HEK293 (cell line): Measurements from ENCODE around the gene CFAP45.

ENCODE experiments used
- CTCF ChIA-PET: fragments of 350-600 bp; formaldehyde crosslinking; extraction: SDS; loops from one replicate; lab custom pipeline; 2021; ENCODE audit warnings: antibody characterized with exemption; lab: Yijun Ruan, JAX
- POLR2A ChIA-PET: fragments of 300-600 bp; formaldehyde crosslinking; extraction: SDS; loops from one replicate; lab custom pipeline; 2020; ENCODE audit warnings: antibody characterized with exemption, inconsistent platforms; lab: Yijun Ruan, JAX
- H3K27ac ChIP-seq: fragments of 200-500 bp; sonication (Bioruptor generic); 2 replicates; pipeline ENCODE4 v1.5.1; 2014; ENCODE audit warnings: low read depth, low read length, control low read depth, inconsistent platforms; ENCODE audit errors: extremely low read depth
- H3K36me3 ChIP-seq, 2 experiments: fragments of 200-500 bp in 1 of 2; sonication (Bioruptor generic) in 1 of 2; 1 replicate in 1 of 2; 2 replicates in 1 of 2; pipeline ENCODE4 v1.5.1; 2014 to 2017; ENCODE audit warnings: inconsistent platforms in 2 of 2, low read length in 2 of 2; ENCODE audit not compliant: control insufficient read depth in 2 of 2, insufficient read depth in 1 of 2
- H3K4me1 ChIP-seq: fragments of 200-500 bp; sonication (Bioruptor generic); 2 replicates; pipeline ENCODE4 v1.5.1; 2014; ENCODE audit warnings: mild to moderate bottlenecking, low read length, inconsistent platforms; ENCODE audit not compliant: control insufficient read depth, insufficient read depth
- H3K4me3 ChIP-seq: 2 replicates; pipeline ENCODE4 v1.5.1; 2011; ENCODE audit warnings: low read depth, mild to moderate bottlenecking, control low read depth, low read length, moderate library complexity
- H3K9me3 ChIP-seq: fragments of 200-500 bp; sonication (Bioruptor generic); 2 replicates; pipeline ENCODE4 v1.5.1; 2014; ENCODE audit warnings: low read depth, low read length, inconsistent platforms; ENCODE audit not compliant: control insufficient read depth, insufficient read depth
- FEZF1 ChIP-seq: fragments of 450-650 bp; formaldehyde crosslinking; IDR thresholded peaks from 2 replicates; pipeline ENCODE4 v1.5.1; 2016; ENCODE audit warnings: missing biosample characterization, missing genetic modification characterization
- GLI2 ChIP-seq: fragments of 450-650 bp; formaldehyde crosslinking; IDR thresholded peaks from 2 replicates; pipeline ENCODE4; 2017; ENCODE audit warnings: missing biosample characterization, missing genetic modification characterization, low read depth, borderline replicate concordance
- MZF1 ChIP-seq: fragments of 450-650 bp; formaldehyde crosslinking; IDR thresholded peaks from 2 replicates; pipeline ENCODE4 v1.5.1; 2017; ENCODE audit warnings: missing biosample characterization, missing genetic modification characterization, borderline replicate concordance
- OSR2 ChIP-seq: fragments of 450-650 bp; formaldehyde crosslinking; IDR thresholded peaks from 2 replicates; pipeline ENCODE4 v1.5.1; 2016; ENCODE audit warnings: missing biosample characterization, missing genetic modification characterization
- SP2 ChIP-seq: fragments of 450-650 bp; formaldehyde crosslinking; IDR thresholded peaks from 2 replicates; pipeline ENCODE4 v1.5.1; 2016; ENCODE audit warnings: missing biosample characterization, missing genetic modification characterization
- SP3 ChIP-seq: fragments of 450-650 bp; formaldehyde crosslinking; IDR thresholded peaks from 2 replicates; pipeline ENCODE4 v1.5.1; 2016; ENCODE audit warnings: missing biosample characterization, missing genetic modification characterization
- ZBTB1 ChIP-seq: fragments of 450-650 bp; formaldehyde crosslinking; IDR thresholded peaks from 2 replicates; pipeline ENCODE4 v1.5.1; 2016; ENCODE audit warnings: missing biosample characterization, missing genetic modification characterization
- ZBTB8A ChIP-seq: fragments of 450-650 bp; formaldehyde crosslinking; IDR thresholded peaks from 2 replicates; pipeline ENCODE4 v1.5.1; 2016; ENCODE audit warnings: missing biosample characterization, missing genetic modification characterization
- ZEB2 ChIP-seq: fragments of 450-650 bp; formaldehyde crosslinking; IDR thresholded peaks from 2 replicates; pipeline ENCODE4 v1.5.1; 2016; ENCODE audit warnings: missing biosample characterization, missing genetic modification characterization
- ZFP3 ChIP-seq: fragments of 450-650 bp; formaldehyde crosslinking; IDR thresholded peaks from 2 replicates; pipeline ENCODE4 v1.5.1; 2016; ENCODE audit warnings: low read depth, missing biosample characterization, missing genetic modification characterization
- ZNF19 ChIP-seq: fragments of 450-650 bp; formaldehyde crosslinking; IDR thresholded peaks from 2 replicates; pipeline ENCODE4; 2016; ENCODE audit warnings: missing biosample characterization, missing genetic modification characterization, low read depth
- ZNF529 ChIP-seq: fragments of 450-650 bp; formaldehyde crosslinking; IDR thresholded peaks from 2 replicates; pipeline ENCODE4 v1.5.1; 2017; ENCODE audit warnings: missing genetic modification characterization, missing biosample characterization; ENCODE audit not compliant: insufficient replicate concordance
- ZNF791 ChIP-seq: fragments of 450-650 bp; formaldehyde crosslinking; IDR thresholded peaks from 2 replicates; pipeline ENCODE4 v1.5.1; 2016; ENCODE audit warnings: missing biosample characterization, missing genetic modification characterization
- ZNF843 ChIP-seq: fragments of 450-650 bp; formaldehyde crosslinking; IDR thresholded peaks from 2 replicates; pipeline ENCODE4 v1.5.1; 2016; ENCODE audit warnings: missing biosample characterization, missing genetic modification characterization
- TF ChIP-seq, protein P1 (sequence below): fragments of 450-650 bp; formaldehyde crosslinking; IDR thresholded peaks from 2 replicates; pipeline ENCODE4 v1.5.1; 2016; ENCODE audit warnings: missing biosample characterization, missing genetic modification characterization
- TF ChIP-seq, protein P2 (sequence below): fragments of 450-650 bp; formaldehyde crosslinking; IDR thresholded peaks from 2 replicates; pipeline ENCODE4 v1.5.1; 2016; ENCODE audit warnings: missing biosample characterization, missing genetic modification characterization, borderline replicate concordance
- TF ChIP-seq, protein P3 (sequence below): fragments of 450-650 bp; formaldehyde crosslinking; IDR thresholded peaks from 2 replicates; pipeline ENCODE4 v1.5.1; 2016; ENCODE audit warnings: missing biosample characterization, missing genetic modification characterization
- TF ChIP-seq, protein P4 (sequence below): fragments of 450-650 bp; formaldehyde crosslinking; IDR thresholded peaks from 2 replicates; pipeline ENCODE4 v1.5.1; 2016; ENCODE audit warnings: missing biosample characterization, missing genetic modification characterization
- TF ChIP-seq, protein P5 (sequence below): fragments of 450-650 bp; formaldehyde crosslinking; IDR thresholded peaks from 2 replicates; pipeline ENCODE4 v1.5.1; 2016; ENCODE audit warnings: missing biosample characterization, missing genetic modification characterization

Gene CFAP45

DNA sequence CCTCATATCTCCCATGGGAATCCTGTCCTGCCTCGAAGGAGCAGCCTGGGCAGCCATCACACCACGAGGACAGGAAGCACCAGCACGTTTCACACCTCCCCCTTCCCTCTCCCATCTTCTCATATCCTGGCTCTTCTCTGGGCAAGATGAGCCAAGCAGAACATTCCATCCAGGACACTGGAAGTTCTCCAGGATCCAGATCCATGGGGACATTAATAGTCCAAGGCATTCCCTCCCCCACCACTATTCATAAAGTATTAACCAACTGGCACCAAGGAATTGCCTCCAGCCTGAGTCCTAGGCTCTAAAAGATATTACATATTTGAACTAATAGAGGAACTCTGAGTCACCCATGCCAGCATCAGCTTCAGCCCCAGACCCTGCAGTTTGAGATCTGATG is 64.6 kb downstream of the CFAP45 start:
- CTCF ChIA-PET = interaction anchor here (1.8 to 2.4 kb wide), 2 partner anchors 37 to 171 kb away, joined by 7 to 11 read pairs; no protein-coding TSS in a partner anchor
- no peaks in the 10 kb centered on the region for H3K4me1 ChIP-seq
- POLR2A ChIA-PET = no interaction called here
- no peaks in the 10 kb centered on the region for H3K36me3 ChIP-seq
- H3K9me3 ChIP-seq = no peaks in the 10 kb centered on the region
- no peak for TF ChIP-seq SP2 (tag by site-specific recombination)
- no peak for TF ChIP-seq ZBTB1
- no peak overlapping the region for H3K4me3 ChIP-seq
- H3K27ac ChIP-seq = no peak overlapping the region

DNA sequence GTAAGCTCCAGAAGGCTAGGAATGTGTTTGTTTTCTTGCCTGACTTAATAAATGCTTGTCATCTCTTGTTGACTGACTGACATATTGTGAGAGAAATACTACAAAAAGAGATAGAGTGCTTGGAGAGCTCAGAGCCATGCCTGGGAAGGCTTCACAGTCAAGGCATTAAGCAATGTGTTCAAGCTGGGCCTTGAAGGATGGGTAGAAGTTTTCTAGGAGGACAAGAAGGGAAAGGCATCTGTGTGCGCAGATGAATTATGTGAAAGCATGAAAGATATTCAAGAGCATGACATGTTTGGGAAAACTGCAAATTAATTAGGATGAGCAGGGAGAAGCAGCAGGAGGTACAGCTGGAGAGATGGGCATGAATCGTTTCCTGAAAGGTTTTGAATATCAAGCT is 67.7 kb downstream of the CFAP45 start:
- ChIA-PET CTCF (interaction anchor here (0.5 to 2.9 kb wide), 10 partner anchors 15 to 1628 kb away, joined by 3 to 13 read pairs (median 4); no protein-coding TSS in a partner anchor), POLR2A (no interaction called here)
- no peak overlapping the region for H3K4me3 ChIP-seq
- no peaks in the 10 kb centered on the region for H3K36me3 ChIP-seq
- TF ChIP-seq ZFP3 (tag by site-specific recombination) (peak; percentile 76; the same call in 1 of the 2 replicates), MZF1 (tag by site-specific recombination) (no peak)
- TF ChIP-seq, protein P1, sequence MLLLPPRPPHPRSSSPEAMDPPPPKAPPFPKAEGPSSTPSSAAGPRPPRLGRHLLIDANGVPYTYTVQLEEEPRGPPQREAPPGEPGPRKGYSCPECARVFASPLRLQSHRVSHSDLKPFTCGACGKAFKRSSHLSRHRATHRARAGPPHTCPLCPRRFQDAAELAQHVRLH (tag by site-specific recombination) = no peak
- TF ChIP-seq, protein P2, sequence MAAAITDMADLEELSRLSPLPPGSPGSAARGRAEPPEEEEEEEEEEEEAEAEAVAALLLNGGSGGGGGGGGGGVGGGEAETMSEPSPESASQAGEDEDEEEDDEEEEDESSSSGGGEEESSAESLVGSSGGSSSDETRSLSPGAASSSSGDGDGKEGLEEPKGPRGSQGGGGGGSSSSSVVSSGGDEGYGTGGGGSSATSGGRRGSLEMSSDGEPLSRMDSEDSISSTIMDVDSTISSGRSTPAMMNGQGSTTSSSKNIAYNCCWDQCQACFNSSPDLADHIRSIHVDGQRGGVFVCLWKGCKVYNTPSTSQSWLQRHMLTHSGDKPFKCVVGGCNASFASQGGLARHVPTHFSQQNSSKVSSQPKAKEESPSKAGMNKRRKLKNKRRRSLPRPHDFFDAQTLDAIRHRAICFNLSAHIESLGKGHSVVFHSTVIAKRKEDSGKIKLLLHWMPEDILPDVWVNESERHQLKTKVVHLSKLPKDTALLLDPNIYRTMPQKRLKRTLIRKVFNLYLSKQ (tag by site-specific recombination) = no peak
- no peak overlapping the region for H3K27ac ChIP-seq
- no peaks in the 10 kb centered on the region for H3K4me1 ChIP-seq
- no peaks in the 10 kb centered on the region for H3K9me3 ChIP-seq

DNA sequence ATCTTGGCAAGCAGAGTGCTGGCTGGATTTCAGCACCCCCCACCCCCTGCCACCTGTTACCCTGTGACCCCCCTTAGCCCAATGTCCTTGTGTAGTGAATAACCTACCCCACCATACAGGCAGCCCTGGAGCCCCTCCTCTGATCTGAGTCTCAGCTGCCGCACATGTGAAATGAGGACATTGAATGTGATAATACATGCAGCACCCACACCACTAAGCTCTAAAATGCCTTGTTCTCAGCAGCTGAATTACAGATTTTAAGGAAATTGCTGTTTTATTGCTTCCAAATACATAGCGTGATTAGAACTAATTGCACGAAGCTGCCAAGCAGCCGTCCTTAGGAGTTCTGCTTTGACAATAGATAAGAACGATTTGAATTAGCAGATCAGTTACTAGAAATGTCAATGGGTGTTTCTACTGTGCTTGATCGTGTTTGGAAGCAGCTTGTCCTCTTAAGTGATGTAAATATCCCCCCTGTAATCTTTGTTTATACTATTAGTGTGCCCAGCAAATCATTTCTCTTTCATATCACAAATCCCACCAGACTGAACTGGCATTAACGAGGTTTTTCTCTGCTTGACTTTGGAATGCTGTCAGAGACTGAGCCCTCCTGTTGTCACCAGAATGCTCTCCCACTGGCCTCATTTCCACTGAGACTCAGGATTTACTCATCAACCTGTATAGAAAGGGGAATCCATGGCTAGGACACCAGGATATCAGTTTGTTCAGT is 68.4 kb downstream of the CFAP45 start:
- ChIA-PET POLR2A (no interaction called here), CTCF (interaction anchor here (0.6 to 4.1 kb wide), 7 partner anchors 20 to 175 kb away, joined by 3 to 24 read pairs (median 5); no protein-coding TSS in a partner anchor)
- Histone ChIP-seq H3K4me3 (no peak overlapping the region), H3K36me3 (no peaks in the 10 kb centered on the region), H3K9me3 (no peaks in the 10 kb centered on the region), H3K4me1 (no peaks in the 10 kb centered on the region), H3K27ac (no peak overlapping the region)
- TF ChIP-seq, protein P3, sequence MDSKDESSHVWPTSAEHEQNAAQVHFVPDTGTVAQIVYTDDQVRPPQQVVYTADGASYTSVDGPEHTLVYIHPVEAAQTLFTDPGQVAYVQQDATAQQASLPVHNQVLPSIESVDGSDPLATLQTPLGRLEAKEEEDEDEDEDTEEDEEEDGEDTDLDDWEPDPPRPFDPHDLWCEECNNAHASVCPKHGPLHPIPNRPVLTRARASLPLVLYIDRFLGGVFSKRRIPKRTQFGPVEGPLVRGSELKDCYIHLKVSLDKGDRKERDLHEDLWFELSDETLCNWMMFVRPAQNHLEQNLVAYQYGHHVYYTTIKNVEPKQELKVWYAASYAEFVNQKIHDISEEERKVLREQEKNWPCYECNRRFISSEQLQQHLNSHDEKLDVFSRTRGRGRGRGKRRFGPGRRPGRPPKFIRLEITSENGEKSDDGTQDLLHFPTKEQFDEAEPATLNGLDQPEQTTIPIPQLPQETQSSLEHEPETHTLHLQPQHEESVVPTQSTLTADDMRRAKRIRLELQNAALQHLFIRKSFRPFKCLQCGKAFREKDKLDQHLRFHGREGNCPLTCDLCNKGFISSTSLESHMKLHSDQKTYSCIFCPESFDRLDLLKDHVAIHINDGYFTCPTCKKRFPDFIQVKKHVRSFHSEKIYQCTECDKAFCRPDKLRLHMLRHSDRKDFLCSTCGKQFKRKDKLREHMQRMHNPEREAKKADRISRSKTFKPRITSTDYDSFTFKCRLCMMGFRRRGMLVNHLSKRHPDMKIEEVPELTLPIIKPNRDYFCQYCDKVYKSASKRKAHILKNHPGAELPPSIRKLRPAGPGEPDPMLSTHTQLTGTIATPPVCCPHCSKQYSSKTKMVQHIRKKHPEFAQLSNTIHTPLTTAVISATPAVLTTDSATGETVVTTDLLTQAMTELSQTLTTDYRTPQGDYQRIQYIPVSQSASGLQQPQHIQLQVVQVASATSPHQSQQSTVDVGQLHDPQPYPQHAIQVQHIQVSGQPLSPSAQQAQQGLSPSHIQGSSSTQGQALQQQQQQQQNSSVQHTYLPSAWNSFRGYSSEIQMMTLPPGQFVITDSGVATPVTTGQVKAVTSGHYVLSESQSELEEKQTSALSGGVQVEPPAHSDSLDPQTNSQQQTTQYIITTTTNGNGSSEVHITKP = peak; percentile 46
- TF ChIP-seq, protein P4, sequence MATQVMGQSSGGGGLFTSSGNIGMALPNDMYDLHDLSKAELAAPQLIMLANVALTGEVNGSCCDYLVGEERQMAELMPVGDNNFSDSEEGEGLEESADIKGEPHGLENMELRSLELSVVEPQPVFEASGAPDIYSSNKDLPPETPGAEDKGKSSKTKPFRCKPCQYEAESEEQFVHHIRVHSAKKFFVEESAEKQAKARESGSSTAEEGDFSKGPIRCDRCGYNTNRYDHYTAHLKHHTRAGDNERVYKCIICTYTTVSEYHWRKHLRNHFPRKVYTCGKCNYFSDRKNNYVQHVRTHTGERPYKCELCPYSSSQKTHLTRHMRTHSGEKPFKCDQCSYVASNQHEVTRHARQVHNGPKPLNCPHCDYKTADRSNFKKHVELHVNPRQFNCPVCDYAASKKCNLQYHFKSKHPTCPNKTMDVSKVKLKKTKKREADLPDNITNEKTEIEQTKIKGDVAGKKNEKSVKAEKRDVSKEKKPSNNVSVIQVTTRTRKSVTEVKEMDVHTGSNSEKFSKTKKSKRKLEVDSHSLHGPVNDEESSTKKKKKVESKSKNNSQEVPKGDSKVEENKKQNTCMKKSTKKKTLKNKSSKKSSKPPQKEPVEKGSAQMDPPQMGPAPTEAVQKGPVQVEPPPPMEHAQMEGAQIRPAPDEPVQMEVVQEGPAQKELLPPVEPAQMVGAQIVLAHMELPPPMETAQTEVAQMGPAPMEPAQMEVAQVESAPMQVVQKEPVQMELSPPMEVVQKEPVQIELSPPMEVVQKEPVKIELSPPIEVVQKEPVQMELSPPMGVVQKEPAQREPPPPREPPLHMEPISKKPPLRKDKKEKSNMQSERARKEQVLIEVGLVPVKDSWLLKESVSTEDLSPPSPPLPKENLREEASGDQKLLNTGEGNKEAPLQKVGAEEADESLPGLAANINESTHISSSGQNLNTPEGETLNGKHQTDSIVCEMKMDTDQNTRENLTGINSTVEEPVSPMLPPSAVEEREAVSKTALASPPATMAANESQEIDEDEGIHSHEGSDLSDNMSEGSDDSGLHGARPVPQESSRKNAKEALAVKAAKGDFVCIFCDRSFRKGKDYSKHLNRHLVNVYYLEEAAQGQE = no peak
- TF ChIP-seq ZNF843 (tag by site-specific recombination) (peak; percentile 93), ZNF791 (tag by site-specific recombination) (no peak), ZBTB8A (peak; percentile 25; the same call in 1 of the 2 replicates), OSR2 (tag by site-specific recombination) (0 out of 2 replicates have a peak, but pooled peaks have one; percentile 11), ZNF19 (tag by site-specific recombination) (no peak), GLI2 (tag by site-specific recombination) (peak; percentile 15; the same call in 1 of the 2 replicates), ZEB2 (no peak; the same call in 1 of the 2 replicates), SP3 (no peak), ZNF529 (tag by site-specific recombination) (no peak), FEZF1 (tag by site-specific recombination) (peak; percentile 69)
- TF ChIP-seq, protein P5, sequence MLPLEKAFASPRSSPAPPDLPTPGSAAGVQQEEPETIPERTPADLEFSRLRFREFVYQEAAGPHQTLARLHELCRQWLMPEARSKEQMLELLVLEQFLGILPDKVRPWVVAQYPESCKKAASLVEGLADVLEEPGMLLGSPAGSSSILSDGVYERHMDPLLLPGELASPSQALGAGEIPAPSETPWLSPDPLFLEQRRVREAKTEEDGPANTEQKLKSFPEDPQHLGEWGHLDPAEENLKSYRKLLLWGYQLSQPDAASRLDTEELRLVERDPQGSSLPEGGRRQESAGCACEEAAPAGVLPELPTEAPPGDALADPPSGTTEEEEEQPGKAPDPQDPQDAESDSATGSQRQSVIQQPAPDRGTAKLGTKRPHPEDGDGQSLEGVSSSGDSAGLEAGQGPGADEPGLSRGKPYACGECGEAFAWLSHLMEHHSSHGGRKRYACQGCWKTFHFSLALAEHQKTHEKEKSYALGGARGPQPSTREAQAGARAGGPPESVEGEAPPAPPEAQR (tag by site-specific recombination) = no peak
